Stimulated activated naive CD8-positive, alpha-beta T cell treated with anti-CD3 and anti-CD28 coated beads, Interleukin-15, Interleukin-2, amounts not matched to agents 100 U/mL and 50 U/mL, for 24 hours (primary cell): ENCODE results near the gene ROM1.

Experiments
- ATAC-seq: fragments of 150-1000 bp; cut with Tn5 transposase; one replicate; pipeline ENCODE4 v1.10.0; 2021
- DNase-seq: peaks from one replicate; pipeline ENCODE4 v3.0.0; 2021

Gene ROM1

DNA sequence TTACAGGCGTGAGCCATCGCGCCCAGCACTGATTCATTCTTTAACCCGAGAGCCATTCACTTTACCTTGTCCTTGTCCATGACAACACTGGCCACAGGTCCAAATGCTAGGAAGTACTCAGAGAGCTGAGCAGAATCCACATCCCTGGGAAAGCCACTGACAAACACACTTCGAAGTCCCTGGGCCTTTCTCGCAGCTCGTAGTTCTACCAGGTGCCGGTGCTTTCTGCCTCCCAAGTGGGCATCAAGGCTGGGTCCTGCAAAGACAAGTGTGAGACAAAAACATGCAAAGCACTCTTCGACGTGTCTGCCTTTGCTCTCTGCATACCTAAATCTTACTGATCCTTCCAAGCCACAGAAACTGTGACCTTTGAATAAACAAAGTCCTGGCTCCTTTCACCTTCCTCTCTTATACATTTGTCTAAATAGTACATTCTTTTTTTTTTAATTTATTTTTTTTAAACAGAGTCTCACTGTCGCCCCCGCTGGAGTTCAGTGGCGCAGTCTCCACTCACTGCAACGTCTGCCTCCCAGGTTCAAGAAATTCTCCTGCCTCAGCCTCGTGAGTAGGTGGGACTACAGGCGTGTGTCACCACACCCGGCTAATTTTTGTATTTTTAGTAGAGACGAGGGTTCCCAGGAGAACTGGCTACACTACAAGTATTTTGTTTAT is 24.0 kb upstream of the ROM1 start:
- DNase-seq = peak; percentile 42

DNA sequence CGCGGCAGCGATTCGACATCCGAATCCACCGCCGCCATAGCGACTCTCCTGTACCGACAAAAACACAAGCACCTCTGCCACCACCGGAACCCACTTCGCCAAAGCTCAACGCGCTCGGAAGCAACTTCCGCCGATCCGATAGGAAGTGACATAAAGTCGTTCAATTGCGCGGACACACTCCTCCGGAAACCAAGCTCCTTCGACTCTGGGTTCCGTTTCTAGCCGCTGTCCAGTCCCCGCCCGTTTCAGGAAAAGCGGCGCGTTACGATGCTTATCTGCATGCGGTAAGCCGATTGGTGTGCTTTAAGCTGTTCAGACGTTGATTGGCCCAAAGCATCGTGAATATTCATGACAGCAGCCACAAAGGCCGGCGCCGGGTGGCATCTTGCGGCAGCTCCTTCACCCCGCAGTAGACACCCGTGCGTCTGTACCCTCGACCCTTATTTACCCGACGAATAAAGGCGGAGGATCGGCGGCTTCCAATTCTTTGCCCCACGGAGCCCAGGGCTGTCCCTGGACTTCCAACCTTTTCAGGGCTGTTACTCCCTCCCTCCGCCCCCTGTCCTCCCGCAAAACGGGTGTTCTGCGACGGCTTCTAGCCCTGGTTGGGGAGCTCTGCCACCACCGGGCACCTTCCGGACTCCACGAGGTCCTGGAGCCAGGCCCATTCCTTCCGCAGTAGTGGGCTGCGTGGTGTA is 21.5 kb upstream of the ROM1 start, which contains the start of gene TUT1:
TUT1 (minus strand) TSS at position 76 of the 698 bp plus-strand sequence; CDS start at position 38, 38 bp downstream.
- ATAC-seq = peak; percentile 93
- peak; percentile 94 for DNase-seq

More for the DNA sequence above, 24.0 kb upstream of the ROM1 start:
- ATAC-seq = no peak

DNA sequence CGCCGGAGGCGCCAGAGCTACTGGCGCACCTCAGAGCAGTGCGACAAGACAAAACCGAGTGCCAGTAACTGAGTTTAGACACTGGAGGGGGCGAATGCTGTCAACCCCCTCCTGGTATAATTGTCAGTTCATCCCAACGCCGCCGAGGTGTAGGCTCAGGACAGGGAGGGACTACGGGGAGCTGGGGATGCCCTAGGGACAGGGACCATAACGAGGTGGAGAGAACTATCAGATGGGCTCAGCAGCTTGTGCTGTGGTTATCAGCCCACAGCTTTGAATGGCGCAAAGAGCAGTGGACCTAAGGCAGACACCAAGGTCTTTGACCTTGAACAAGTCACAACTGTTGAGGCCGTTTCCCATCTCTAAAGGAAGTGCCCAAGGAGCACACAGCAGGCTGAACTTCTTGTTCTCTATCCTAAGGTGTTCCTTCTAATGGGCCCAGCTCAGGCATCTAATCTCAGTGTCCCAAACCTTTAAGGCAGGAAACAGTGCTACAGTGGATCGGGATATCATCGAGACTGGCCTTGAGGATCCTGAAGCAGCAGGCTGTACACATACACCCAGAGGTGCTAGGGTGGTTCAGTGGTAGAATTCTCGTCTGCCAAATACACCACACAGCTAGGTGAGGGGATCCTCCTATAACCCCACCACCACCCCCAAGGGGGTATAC is 20.8 kb upstream of the ROM1 start:
- DNase-seq = no peak
- ATAC-seq = no peak

DNA sequence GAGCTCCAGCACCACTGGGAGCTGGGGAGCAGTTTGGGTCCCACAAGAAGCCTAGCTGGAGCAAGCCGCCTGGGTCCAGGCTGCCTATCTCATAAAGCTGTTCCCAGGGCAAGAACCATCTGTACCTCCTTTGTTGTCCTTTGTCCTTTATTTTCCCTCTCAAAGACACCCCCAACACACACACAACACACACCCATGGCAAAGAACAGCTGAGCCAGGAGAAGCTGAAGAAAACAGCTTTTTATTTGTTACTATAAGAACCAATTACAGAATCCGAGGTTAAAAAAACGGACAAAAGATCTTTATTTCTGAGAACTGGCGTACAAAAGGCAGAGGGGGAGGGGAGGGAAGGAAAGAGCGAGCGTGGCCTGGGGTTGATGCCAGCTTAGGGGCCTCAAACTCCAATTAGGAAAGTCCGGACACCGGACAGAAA is 20.1 kb upstream of the ROM1 start:
- DNase-seq = no peak
- ATAC-seq = no peak

DNA sequence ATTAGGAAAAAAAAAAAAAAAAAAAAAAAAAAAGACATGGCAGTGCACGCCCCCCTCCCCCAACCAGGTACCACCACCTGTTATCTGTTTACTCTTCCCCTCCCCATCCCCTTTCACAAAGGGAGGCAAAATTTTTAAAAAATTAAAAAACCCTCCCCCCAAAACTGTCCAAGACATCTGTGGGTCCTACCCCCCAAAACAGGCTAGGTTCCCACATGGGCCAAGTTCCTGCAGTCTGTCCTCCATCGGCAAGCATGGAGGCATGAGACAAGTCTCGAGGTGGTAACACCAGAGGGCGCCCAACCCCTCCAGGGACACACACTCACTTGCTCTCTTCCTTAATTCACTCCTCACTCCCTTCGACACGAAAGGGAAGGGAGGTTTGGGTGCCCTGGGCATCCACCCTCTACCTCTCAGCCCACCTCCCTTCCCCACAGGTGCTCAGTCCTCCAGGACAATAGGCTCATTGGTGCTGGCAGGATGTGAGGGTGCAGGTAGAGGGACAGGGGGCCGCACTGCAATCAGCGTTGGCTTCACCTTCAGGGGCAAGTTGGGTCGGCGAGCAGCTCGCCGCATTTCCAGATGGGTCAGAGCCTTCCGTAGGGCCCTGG is 19.5 kb upstream of the ROM1 start:
- no peak for ATAC-seq
- peak; percentile 80 for DNase-seq

DNA sequence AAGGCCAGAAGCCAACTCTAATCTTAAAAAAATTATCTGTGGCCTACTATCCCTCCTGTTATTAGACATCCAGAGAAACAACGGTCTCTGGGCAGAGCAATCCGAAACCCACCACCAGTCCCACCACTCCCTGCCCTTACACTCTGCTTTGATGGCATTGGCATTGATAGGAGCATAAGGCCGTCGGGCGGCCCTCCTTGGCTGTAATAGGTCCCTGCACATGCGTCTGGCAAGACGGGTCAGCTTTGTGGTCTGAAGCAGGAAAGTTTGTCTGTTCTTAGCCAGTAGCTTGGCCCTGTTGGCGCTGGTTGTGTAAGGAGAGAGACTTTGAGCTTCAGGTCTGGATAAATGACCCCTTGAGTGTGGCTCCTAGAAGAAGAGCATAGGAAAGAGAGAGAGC is 17.9 kb upstream of the ROM1 start:
- no peak for ATAC-seq

DNA sequence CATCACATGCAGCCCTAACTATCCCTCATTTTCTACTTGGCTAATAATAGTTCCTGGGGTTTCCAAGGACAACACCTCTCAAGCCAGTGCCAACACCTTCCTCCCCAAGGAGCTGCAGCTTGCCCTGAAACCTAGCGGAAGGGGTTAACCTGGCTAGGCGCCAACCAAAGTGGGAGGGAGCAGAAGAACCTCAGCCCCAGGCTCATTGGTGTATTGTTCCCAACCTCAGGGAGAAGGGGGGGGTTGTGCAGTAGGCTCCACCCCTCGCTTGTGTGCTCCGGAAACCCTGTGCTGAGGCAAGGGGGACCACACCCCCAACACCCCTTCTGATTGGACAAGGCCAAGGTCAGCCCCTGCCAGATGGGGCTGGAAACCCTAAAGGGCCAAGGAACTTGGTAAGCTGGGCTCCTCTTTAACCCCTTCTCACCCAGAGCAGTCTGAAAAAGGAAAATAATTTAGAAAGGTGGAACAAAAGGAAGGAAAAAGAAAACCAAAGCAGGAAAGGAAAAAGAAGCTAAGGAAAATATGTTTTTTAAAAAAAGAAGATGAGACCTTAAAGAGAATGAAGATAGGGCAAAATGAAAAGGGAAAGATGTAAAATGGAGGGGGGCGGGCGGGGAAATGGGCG is 13.9 kb upstream of the ROM1 start:
- ATAC-seq = peak; percentile 75

More for the DNA sequence above, 17.9 kb upstream of the ROM1 start:
- DNase-seq = no peak

DNA sequence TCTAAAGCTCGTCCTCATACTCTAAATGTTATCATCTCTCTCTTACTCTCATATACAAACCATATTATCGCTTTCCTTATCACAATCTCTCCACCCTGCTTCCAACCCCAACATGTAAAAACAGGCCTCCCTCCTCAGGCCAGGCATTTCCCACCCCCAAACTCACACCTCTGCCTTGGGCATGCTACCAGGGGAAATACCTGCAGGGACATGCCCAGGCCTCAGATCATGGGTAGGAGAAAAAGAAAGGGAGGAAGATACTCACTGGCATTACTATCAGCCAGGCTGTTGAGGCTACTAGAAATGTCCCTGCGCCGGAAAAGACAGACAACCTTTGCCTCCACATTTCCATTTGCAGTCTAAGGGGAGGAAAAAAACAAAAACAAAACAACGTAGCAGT is 13.2 kb upstream of the ROM1 start:
- DNase-seq (peak; percentile 33), ATAC-seq (no peak)

More for the DNA sequence above, 13.9 kb upstream of the ROM1 start:
- peak; percentile 96 for DNase-seq

DNA sequence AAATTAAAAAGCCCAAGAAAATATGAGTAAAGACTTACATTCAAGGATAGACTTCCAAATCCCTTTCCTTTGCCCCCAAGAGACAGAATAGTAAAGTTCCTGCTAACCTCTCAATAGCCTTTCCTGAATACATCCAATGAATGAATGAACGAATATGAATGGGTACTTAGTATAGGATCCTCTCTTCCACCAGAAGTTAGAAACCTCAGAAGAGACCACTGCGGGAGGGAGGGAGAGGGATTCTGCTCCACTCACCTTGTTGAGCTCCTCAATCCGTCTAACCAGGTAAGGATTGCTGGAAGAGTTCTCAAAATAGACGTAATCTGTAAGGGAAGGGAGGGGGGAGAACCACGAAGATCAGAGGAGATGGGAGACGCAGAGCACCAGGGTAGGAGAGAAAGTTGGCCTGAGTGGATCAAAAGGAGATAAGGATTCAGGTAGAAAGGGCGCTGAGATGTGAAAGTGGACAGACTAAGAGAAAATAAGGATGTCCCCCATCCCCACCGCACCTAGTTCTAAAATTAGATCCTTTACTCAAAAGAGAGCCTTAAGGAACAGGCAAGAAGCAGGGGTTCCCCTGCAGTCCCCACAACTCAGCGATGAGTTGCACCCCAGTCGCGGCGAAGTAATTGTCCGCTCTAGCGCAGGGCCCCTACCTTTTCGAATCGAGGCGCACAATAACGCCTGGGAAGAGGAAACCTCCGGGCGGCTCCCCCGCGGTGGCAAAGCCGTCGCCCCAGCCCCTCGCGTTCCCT is 12.5 kb upstream of the ROM1 start:
- no peak for ATAC-seq
- no peak for DNase-seq

DNA sequence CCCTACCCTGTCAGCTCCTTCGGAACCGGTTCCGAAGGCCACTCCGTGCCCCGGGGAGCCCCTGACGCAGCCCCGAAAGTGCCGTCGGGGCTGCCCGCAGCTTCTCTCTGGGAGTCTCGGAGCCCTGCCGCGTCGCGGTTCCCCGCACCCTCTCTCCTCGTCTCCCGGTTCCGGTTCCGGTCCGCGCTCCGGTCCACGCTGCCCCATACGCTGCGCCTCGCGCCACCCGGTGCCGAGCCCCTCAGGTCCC is 12.0 kb upstream of the ROM1 start:
- ATAC-seq (peak; percentile 6), DNase-seq (peak; percentile 70)

DNA sequence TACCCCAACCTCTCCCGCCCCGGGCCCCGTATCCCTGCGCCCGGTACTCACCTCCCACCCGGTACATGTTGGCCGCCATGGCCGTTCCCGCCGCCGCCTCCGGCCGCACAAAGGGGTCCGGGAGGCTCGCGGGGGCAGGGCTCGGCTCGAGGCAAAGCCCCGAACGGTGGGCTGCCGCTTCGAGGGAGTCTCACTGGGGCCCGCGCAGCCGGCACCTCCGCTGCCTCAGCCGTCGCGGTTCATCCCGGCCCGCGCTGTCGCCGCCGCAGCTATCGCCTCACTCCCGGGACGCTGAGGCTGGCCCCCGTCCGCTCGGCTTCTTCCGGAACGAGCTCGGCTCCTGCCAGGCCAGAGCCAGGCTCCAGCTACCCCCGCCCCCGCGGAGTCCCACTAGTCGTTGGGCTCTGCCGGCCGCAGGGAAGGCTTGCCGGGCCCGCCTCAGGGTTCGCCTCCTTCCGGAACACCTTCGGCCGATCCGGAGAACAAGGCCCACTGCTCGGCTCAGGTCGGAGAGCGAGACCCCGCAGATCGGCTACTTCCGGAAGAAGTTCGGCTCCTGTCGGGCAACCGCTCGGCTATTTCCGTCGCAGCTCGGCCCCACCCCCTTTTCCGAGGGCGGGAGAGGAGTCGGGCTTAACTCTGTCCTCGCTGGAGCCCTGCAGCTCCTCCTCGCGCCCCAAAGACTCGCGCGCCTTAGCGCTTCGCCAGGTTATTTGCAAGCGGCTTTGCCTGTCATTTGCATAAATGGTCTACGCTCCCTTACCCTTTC is 11.5 kb upstream of the ROM1 start, which contains the start of gene MTA2:
MTA2 (minus strand) TSS at position 494 of the 769 bp plus-strand sequence; CDS start at position 79, 415 bp downstream.
- ATAC-seq = peak; percentile 86
- peak; percentile 100 for DNase-seq

DNA sequence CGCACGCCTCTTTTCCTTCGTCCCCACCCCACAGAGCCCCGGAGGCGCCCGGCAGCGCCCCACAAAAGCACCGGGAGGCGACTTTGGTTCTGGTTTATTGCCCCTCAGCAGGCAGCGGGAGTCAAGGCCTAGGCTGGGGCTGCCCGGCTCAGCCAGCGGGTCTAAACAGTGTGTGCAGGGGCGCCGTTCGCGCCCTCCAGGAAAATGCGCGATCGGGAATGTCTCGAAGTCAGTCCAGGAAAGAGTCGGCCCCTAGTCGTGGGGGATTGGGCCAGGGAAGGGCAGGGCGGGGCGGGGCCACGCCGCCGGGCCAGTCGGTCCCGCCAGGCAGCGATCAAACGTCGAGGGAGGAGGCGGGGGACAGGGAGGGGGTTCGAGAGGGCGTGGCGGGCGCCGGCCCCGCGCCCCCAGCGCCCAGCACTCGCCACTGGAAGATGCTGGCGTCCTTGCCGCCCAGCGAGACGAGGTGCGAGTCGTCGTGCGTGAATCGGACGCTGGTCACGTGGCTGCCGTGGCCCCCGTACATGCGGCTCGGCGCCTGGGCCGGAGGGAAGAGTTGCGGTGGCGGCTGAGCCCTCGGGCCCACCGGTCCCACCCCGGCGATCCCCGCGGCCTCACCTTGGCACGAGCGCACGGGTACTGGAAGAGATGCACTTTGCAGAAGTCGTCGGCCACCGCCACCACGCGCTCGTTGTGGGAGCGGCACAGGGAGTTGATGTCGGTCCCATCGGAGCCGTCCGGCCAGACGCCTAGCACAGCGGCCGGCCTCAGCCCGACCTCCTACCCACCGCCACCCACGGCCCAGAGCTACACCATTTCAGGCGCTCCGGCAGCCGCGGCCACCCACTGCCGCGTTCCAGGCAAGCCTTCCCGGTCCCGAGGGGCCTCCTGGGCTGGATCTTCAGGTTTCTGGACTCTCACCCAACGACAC is 10.7 kb upstream of the ROM1 start:
- ATAC-seq (no peak), DNase-seq (no peak)

DNA sequence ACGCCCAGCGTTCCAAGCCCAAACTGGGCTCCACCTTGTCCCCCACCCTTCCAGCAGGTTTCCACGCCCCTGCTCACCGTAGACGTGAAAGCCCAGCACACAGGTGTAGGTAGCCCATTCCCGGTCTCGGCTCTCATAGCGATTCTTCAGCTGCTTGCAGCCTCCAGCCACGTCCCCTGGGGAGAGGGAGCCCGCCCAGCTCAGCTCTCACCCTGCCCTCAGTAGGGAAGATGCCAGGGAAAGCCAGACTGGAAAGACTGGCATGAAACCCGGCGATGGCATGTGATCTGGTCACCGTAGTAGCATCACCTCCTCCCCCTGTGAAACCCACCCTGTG is 10.0 kb upstream of the ROM1 start:
- DNase-seq (no peak), ATAC-seq (no peak)

DNA sequence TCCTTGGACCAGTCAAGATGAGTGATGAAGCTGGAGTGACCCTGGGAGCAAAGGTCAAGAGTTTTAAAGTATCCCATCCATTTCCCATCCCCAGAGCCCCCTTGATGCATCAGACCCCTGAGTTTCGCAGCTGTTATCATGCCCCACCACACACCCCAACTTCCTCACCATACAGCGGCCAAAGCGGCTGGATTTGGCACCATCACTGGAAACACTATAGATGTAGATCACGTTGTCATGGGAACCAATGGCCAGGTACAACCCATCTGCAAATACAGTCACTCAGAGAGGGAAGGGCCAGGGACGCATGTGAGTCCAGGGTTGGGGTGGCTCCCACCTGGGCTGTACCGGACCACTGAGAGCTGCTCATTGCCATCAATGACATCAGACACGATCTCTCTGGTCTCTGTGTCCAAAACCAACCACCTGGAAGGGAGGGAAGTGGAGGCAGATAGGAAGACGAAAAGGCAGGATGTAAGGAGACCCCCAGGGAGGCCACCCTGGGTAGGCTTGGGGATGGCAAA is 9.2 kb upstream of the ROM1 start:
- no peak for ATAC-seq
- no peak for DNase-seq

DNA sequence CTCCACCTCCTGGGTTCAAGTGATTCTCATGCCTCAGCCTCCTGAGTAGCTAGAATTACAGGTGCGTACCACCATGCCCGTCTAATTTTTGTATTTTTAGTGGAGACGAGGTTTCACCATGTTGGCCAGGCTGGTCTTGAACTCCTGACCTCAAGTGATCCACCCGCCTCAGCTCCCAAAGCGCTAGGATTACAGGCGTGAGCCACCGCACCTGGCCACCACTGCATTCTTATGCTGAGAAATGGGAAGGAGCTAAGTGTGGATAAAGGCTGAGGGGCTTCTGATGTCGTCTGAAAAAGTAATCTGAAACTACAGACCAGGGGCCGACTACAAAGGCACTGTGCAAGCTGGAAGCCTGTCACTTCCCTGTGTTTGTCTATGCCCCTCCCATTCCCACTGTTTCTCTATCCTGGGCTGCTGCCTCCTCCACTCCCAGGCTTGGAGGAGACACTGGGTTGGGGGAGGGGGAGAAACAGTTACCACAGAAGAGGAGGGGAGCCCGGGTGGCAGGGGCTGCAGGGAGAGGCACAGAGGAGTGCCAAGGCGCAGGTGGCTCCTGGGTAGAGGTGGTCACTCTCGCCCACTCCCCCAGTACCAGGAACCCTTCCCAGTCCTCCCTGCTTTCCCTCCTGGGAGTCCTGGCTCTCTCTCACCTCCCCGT is 8.5 kb upstream of the ROM1 start:
- ATAC-seq (no peak), DNase-seq (no peak)

DNA sequence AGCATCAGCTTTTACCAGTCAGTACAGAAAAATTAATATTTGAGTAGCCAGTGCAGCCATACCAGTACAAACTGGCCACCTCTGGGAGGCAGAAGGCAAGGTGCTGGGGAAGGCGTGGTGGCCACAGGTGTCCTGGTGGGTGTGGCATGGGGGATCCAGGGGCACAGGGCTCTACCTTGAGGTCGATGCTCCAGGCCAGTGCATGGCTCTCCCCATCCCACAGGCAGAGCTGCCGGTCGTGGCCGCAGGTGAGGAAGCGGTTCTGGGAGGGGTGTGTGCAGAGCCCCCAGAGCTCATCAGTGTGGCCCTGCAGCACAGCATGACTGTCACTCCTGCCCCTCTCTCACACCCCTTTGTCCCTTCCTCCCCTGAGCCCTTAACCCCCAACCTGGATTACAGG is 7.6 kb upstream of the ROM1 start:
- DNase-seq = no peak
- no peak for ATAC-seq

DNA sequence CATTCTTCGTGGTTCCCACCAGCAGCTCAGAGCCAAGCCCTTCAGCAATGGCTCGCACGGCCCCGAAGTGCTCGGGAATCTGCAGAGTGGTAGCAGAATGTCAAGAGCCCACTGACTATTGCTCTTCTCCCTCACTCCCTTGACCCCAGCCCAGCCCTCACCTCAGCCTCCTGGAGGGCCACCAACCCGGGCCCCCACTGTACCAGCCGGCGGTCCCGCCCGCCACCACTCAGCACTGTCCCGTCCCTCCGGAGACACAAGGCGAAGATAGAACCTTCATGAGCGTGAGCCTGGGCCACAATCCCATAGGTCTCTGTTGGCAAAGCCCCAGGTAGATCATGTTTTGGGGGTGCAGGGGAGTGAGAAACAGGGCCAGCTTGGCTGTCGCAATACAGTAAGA is 7.2 kb upstream of the ROM1 start:
- ATAC-seq (no peak), DNase-seq (no peak)

DNA sequence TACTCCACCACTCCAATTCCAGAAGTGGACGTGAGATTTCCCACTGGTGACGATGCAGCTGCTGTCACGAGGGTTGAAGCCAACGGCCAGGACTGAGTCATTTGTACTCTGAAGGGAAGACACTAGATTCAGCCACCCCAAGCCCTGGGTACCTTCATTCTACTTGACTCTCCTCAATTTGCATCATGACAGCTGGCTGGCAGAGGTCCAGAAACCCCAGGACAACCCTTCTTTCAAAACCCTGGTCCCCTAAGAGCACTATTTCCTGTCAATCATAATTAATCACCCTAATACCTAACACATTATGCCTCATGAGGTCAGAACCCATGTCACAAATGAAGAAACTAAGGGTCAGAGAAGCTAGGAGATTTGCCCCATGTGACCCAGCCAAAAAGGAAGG is 5.3 kb upstream of the ROM1 start:
- no peak for DNase-seq
- no peak for ATAC-seq

DNA sequence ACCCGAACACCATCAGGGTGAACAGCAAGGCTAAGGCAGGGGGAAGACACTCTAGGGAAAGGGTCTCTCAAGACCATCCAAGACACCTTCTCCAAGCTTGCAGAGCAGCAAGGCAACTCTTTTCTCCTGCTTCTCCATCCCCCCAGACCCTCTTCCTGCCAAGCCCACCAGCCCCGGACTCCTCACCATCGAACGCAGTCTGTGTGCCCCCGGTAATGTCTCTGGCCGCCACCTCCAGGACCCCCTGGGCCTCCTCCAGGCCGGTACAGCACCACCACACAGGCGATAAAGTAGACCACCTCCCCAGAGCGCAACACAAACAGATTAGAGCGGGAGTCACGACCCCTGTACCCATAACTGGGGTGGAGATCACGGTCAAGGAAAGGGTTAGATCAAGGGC is 4.3 kb upstream of the ROM1 start:
- no peak for ATAC-seq

More for the DNA sequence above, 4.3 kb upstream of the ROM1 start:
- no peak for DNase-seq
